ENCODE results near the gene RPL36. TPM values are rescaled to one million over a fixed set of nuclear protein-coding genes. Genes with fewer than 3 reads are reported as not detected.

Gene RPL36
- total RNA-seq, 1 donor from 2014 or later = 943 TPM

- Histone ChIP-seq H3K4me1 (ENCODE audit: insufficient read depth, low read length) (peaks cover 8% of the 10 kb centered on the region), H3K4me2 (ENCODE audit: low read length) (no peak overlapping the region), H3K9ac (ENCODE audit: low read length) (no peak overlapping the region), H3K27ac (ENCODE audit: low read depth, low read length) (no peak overlapping the region), H3K27me3 (ENCODE audit: insufficient read depth, low read length) (no peaks in the 10 kb centered on the region), H3K79me2 (ENCODE audit: insufficient read depth, low read length) (peaks cover 57% of the 10 kb centered on the region), H3K36me3 (ENCODE audit: insufficient read depth, low read length) (peaks cover 13% of the 10 kb centered on the region), H3K4me3 (ENCODE audit: insufficient read depth, low read depth, low read length) (no peak overlapping the region), H2AFZ (ENCODE audit: low read depth, low read length) (no peak overlapping the region), H4K20me1 (ENCODE audit: insufficient read depth, low read length) (peaks cover 81% of the 10 kb centered on the region), H3K9me3 (ENCODE audit: insufficient read depth, low read depth, low read length) (no peaks in the 10 kb centered on the region)
- H3K27ac Mint-ChIP-seq (ENCODE audit: unreplicated experiment) = peak overlapping the region; percentile 62
- H3K9me3 Mint-ChIP-seq (ENCODE audit: unreplicated experiment) = no peaks in the 10 kb centered on the region
- no peaks in the 10 kb centered on the region for H3K27me3 Mint-ChIP-seq (ENCODE audit: low read depth, unreplicated experiment)
- DNase-seq (ENCODE audit: low read depth) (no peak), FAIRE-seq (no peak)
- peaks cover 10% of the 10 kb centered on the region for H3K4me1 Mint-ChIP-seq (ENCODE audit: low read depth, unreplicated experiment)
- TF ChIP-seq CTCF (IDR thresholded peaks at IDR 0.05; ENCODE audit: insufficient read depth, low read depth, low read length) (no peak), EZH2 (IDR thresholded peaks at IDR 0.05; ENCODE audit: insufficient read depth, low read length) (no peak)
- H3K4me3 Mint-ChIP-seq (ENCODE audit: unreplicated experiment) = no peak overlapping the region
- peaks cover 10% of the 10 kb centered on the region for H3K36me3 Mint-ChIP-seq (ENCODE audit: low read depth, unreplicated experiment)
Measured at GRCh38 chr19:5696196-5697021, 6.3 kb downstream of the RPL36 start.

GRCh38 chr19:5697022-5697889 lies 7.2 kb downstream of the RPL36 start:
- FAIRE-seq = no peak
- H3K27me3 ChIP-seq (ENCODE audit: insufficient read depth, low read length) = no peaks in the 10 kb centered on the region
- H3K4me2 ChIP-seq (ENCODE audit: low read length) = no peak overlapping the region
- Mint-ChIP-seq H3K4me3 (ENCODE audit: unreplicated experiment) (no peak overlapping the region), H3K9me3 (ENCODE audit: unreplicated experiment) (no peaks in the 10 kb centered on the region), H3K4me1 (ENCODE audit: low read depth, unreplicated experiment) (peaks cover 8% of the 10 kb centered on the region), H3K27ac (ENCODE audit: unreplicated experiment) (peak overlapping the region; percentile 62), H3K36me3 (ENCODE audit: low read depth, unreplicated experiment) (peaks cover 10% of the 10 kb centered on the region), H3K27me3 (ENCODE audit: low read depth, unreplicated experiment) (no peaks in the 10 kb centered on the region)
- H3K36me3 ChIP-seq (ENCODE audit: insufficient read depth, low read length) = peaks cover 10% of the 10 kb centered on the region
- no peak for TF ChIP-seq CTCF (IDR thresholded peaks at IDR 0.05; ENCODE audit: insufficient read depth, low read depth, low read length)
- no peak for TF ChIP-seq EZH2 (IDR thresholded peaks at IDR 0.05; ENCODE audit: insufficient read depth, low read length)
- peaks cover 2% of the 10 kb centered on the region for H3K4me1 ChIP-seq (ENCODE audit: insufficient read depth, low read length)
- no peak overlapping the region for H3K27ac ChIP-seq (ENCODE audit: low read depth, low read length)
- peaks cover 73% of the 10 kb centered on the region for H4K20me1 ChIP-seq (ENCODE audit: insufficient read depth, low read length)
- no peak overlapping the region for H2AFZ ChIP-seq (ENCODE audit: low read depth, low read length)
- no peaks in the 10 kb centered on the region for H3K9me3 ChIP-seq (ENCODE audit: insufficient read depth, low read depth, low read length)
- H3K9ac ChIP-seq (ENCODE audit: low read length) = no peak overlapping the region
- DNase-seq (ENCODE audit: low read depth) = no peak
- no peak overlapping the region for H3K4me3 ChIP-seq (ENCODE audit: insufficient read depth, low read depth, low read length)
- peaks cover 49% of the 10 kb centered on the region for H3K79me2 ChIP-seq (ENCODE audit: insufficient read depth, low read length)
